H9 (cell line): ENCODE measurements around the gene COG3. TPM values are rescaled to one million over a fixed set of nuclear protein-coding genes. Genes with fewer than 3 reads are reported as not detected.

Experiments
- DNase-seq: peaks from one replicate; pipeline ENCODE4 v3.0.0-alpha.2; 2017
- H2AFZ ChIP-seq: one replicate; pipeline ENCODE4 v1.6.1; 2013; ENCODE audit warnings: mild to moderate bottlenecking, low read length, control low read depth, moderate library complexity
- H2AK5ac ChIP-seq: 2 replicates; pipeline ENCODE4 v1.6.1; 2013; ENCODE audit warnings: low read length, control low read depth, mixed read lengths; ENCODE audit not compliant: insufficient read length
- H2BK120ac ChIP-seq: one replicate; pipeline ENCODE4 v1.6.1; 2013; ENCODE audit warnings: low read depth, mild to moderate bottlenecking, low read length, control low read depth, inconsistent platforms; ENCODE audit not compliant: poor library complexity, severe bottlenecking
- H2BK12ac ChIP-seq: 2 replicates; pipeline ENCODE4 v1.6.1; 2013; ENCODE audit warnings: low read length, control low read depth, mixed read lengths, low read depth; ENCODE audit not compliant: insufficient read length
- H2BK15ac ChIP-seq: 2 replicates; pipeline ENCODE4 v1.6.1; 2013; ENCODE audit warnings: low read depth, low read length, control low read depth
- H2BK20ac ChIP-seq: one replicate; pipeline ENCODE4 v1.6.1; 2013; ENCODE audit warnings: low read depth, mild to moderate bottlenecking, low read length, control low read depth, inconsistent platforms; ENCODE audit not compliant: poor library complexity, severe bottlenecking
- H2BK5ac ChIP-seq: 2 replicates; pipeline ENCODE4 v1.6.1; 2013; ENCODE audit warnings: low read length, control low read depth, mixed read lengths; ENCODE audit not compliant: insufficient read length
- H3K14ac ChIP-seq: 2 replicates; pipeline ENCODE4 v1.6.1; 2013; ENCODE audit warnings: low read length, control low read depth; ENCODE audit not compliant: insufficient read depth
- H3K18ac ChIP-seq: 2 replicates; pipeline ENCODE4 v1.6.1; 2013; ENCODE audit warnings: low read depth, mild to moderate bottlenecking, mixed read lengths, low read length, control low read depth; ENCODE audit not compliant: insufficient read length
- H3K23ac ChIP-seq: 2 replicates; pipeline ENCODE4 v1.6.1; 2013; ENCODE audit warnings: low read length, control low read depth, mixed read lengths, low read depth; ENCODE audit not compliant: insufficient read length
- H3K23me2 ChIP-seq: 2 replicates; pipeline ENCODE4 v1.6.1; 2013; ENCODE audit warnings: low read depth, mild to moderate bottlenecking, mixed read lengths, low read length, control low read depth; ENCODE audit not compliant: insufficient read length, poor library complexity, severe bottlenecking
- H3K27ac ChIP-seq: 2 replicates; pipeline ENCODE4 v1.5.1; 2013; ENCODE audit warnings: low read length, control low read depth, mixed read lengths, low read depth; ENCODE audit not compliant: insufficient read length
- H3K27me3 ChIP-seq: 2 replicates; pipeline ENCODE4 v1.6.1; 2013; ENCODE audit warnings: low read length, control low read depth, inconsistent platforms; ENCODE audit not compliant: insufficient read depth
- H3K4ac ChIP-seq: 2 replicates; pipeline ENCODE4 v1.6.1; 2013; ENCODE audit warnings: low read depth, mild to moderate bottlenecking, control low read depth, inconsistent platforms, low read length, moderate library complexity
- H3K4me1 ChIP-seq: 2 replicates; pipeline ENCODE4 v1.6.1; 2013; ENCODE audit warnings: low read length, control low read depth, inconsistent platforms; ENCODE audit not compliant: insufficient read depth
- H3K4me2 ChIP-seq: 2 replicates; pipeline ENCODE4 v1.6.1; 2013; ENCODE audit warnings: low read length, control low read depth, mixed read lengths; ENCODE audit not compliant: insufficient read length, insufficient read depth
- H3K56ac ChIP-seq: 2 replicates; pipeline ENCODE4 v1.6.1; 2013; ENCODE audit warnings: low read depth, mild to moderate bottlenecking, mixed read lengths, low read length, control low read depth; ENCODE audit not compliant: insufficient read length
- H3K79me1 ChIP-seq: 2 replicates; pipeline ENCODE4 v1.6.1; 2013; ENCODE audit warnings: low read depth, mild to moderate bottlenecking, moderate library complexity, low read length, control low read depth, inconsistent platforms; ENCODE audit not compliant: insufficient read depth, poor library complexity, severe bottlenecking
- H3K79me2 ChIP-seq: 2 replicates; pipeline ENCODE4 v1.6.1; 2013; ENCODE audit warnings: low read length, control low read depth, inconsistent platforms; ENCODE audit not compliant: insufficient read depth
- H3K9ac ChIP-seq: 2 replicates; pipeline ENCODE4 v1.6.1; 2013; ENCODE audit warnings: low read length, control low read depth, mixed read lengths; ENCODE audit not compliant: insufficient read length; ENCODE audit errors: extremely low read depth
- H3K9me3 ChIP-seq: one replicate; pipeline ENCODE4 v1.6.1; 2013; ENCODE audit warnings: low read depth, low read length, inconsistent platforms; ENCODE audit not compliant: control insufficient read depth
- H3T11ph ChIP-seq: one replicate; pipeline ENCODE4 v1.6.1; 2013; ENCODE audit warnings: mild to moderate bottlenecking, low read length, control low read depth, inconsistent platforms
- H4K20me1 ChIP-seq: one replicate; pipeline ENCODE4 v1.6.1; 2013; ENCODE audit not compliant: control insufficient read depth, insufficient read length, insufficient read depth
- H4K5ac ChIP-seq: 2 replicates; pipeline ENCODE4 v1.6.1; 2013; ENCODE audit warnings: low read depth, mild to moderate bottlenecking, mixed read lengths, low read length, control low read depth; ENCODE audit not compliant: insufficient read length
- H4K8ac ChIP-seq: replicated peaks from 2 replicates; pipeline ENCODE4 v1.6.1; 2013; ENCODE audit warnings: low read length, control low read depth, mixed read lengths, low read depth; ENCODE audit not compliant: insufficient read length
- H4K91ac ChIP-seq: 2 replicates; pipeline ENCODE4 v1.6.1; 2013; ENCODE audit warnings: low read depth, mild to moderate bottlenecking, moderate library complexity, mixed read lengths, low read length, control low read depth; ENCODE audit not compliant: insufficient read length
- H3K27ac Mint-ChIP-seq, 3 experiments: 2 replicates in 2 of 3; 3 replicates in 1 of 3; pipeline ENCODE4 v1.8.0; 2020 to 2021; ENCODE audit warnings: mixed read lengths in 3 of 3, mild to moderate bottlenecking in 1 of 3, moderate library complexity in 1 of 3
- H3K27me3 Mint-ChIP-seq: 2 replicates; pipeline ENCODE4 v1.8.0; 2021; ENCODE audit warnings: low read depth, mild to moderate bottlenecking, moderate library complexity, mixed read lengths
- H3K36me3 Mint-ChIP-seq, 3 experiments: 2 replicates in 2 of 3; 3 replicates in 1 of 3; pipeline ENCODE4 v1.8.0; 2020 to 2021; ENCODE audit warnings: low read depth in 3 of 3, mixed read lengths in 3 of 3; ENCODE audit not compliant: insufficient read depth in 1 of 3
- H3K4me1 Mint-ChIP-seq, 2 experiments: 2 replicates each; pipeline ENCODE4 v1.8.0; 2020; ENCODE audit warnings: mixed read lengths in 2 of 2
- H3K4me3 Mint-ChIP-seq, 2 experiments: 2 replicates in 1 of 2; 3 replicates in 1 of 2; pipeline ENCODE4 v1.8.0; 2020 to 2021; ENCODE audit warnings: mild to moderate bottlenecking in 2 of 2, mixed read lengths in 2 of 2, moderate library complexity in 1 of 2
- H3K9me3 Mint-ChIP-seq, 2 experiments: 2 replicates in 1 of 2; 3 replicates in 1 of 2; pipeline ENCODE4 v1.8.0; 2020; ENCODE audit warnings: mild to moderate bottlenecking in 2 of 2, mixed read lengths in 2 of 2, moderate library complexity in 1 of 2
- WGBS: extraction: QIAGEN DNeasy Blood & Tissue Kit; methylation state at CpG from one replicate; pipeline ENCODE4 v1.1.7; 2013; ENCODE audit warnings: missing lambda C conversion rate, low lambda C conversion rate, mixed read lengths; ENCODE audit not compliant: insufficient read length; ENCODE audit errors: extremely low coverage; 5-methylcytosine and 5-hydroxymethylcytosine counted together
- total RNA-seq: library from RNA; stranded (reverse); gene quantifications from 2 replicates; pipeline ENCODE4 v1.2.1, GENCODE V29; 2021
- TF ChIP-seq, protein P1 (sequence below): fragments of 200-600 bp; sonication (generic); conservative IDR thresholded peaks from 3 replicates; pipeline ENCODE4 v1.8.0; 2021; ENCODE audit warnings: antibody characterized with exemption, mild to moderate bottlenecking

The COG3 gene
- total RNA-seq, 1 experiment from 2014 or later, result 16.5 TPM

DNA sequence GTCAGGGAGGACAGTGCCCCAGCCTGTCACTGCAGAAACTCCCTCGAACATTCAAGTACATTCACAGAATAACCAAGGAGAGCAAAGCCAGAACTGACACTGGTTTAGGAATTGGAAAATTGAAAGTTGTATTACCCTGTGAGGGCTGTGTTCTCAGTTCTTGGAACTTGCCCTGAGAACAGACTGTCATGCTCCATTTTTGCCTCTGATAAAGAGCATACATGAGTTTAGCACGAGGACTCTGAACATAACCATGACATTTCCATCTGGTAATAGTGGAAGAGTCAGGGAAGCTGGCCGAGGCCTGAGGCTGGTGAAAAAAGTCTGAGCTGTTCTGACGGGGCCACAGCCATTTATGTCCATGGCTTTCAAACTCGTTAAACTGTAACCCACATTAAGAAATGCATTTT lies 31.4 kb upstream of the COG3 start:
- Mint-ChIP-seq H3K27me3 (no peaks in the 10 kb centered on the region; the same call in 1 of the 2 replicates), H3K27ac (peak overlapping the region in 1 of 3 experiments; percentile 93; a peak in 1 of 7 replicates), H3K4me3 (no peak overlapping the region), H3K36me3 (no peaks in the 10 kb centered on the region), H3K4me1 (peaks cover 0 to 5% of the 10 kb centered on the region in 2 experiments; a peak in 2 of 4 replicates), H3K9me3 (no peaks in the 10 kb centered on the region)
- Histone ChIP-seq H4K91ac (no peak overlapping the region), H3K79me1 (no peaks in the 10 kb centered on the region), H3K9me3 (no peaks in the 10 kb centered on the region), H3K18ac (no peak overlapping the region), H2AFZ (no peak overlapping the region), H2BK15ac (no peak overlapping the region), H3K79me2 (no peaks in the 10 kb centered on the region), H3K23me2 (no peaks in the 10 kb centered on the region), H3T11ph (no peak overlapping the region), H4K8ac (no peak overlapping the region), H3K27ac (no peak overlapping the region), H3K9ac (no peak overlapping the region), H3K27me3 (no peaks in the 10 kb centered on the region), H3K4ac (no peak overlapping the region), H3K14ac (no peak overlapping the region), H4K20me1 (no peaks in the 10 kb centered on the region), H2BK12ac (no peak overlapping the region), H3K56ac (no peak overlapping the region), H3K4me2 (no peak overlapping the region), H2BK5ac (no peak overlapping the region), H2BK20ac (no peak overlapping the region), H2BK120ac (no peak overlapping the region), H2AK5ac (no peak overlapping the region), H3K4me1 (peaks cover 2% of the 10 kb centered on the region; the same call in 1 of the 2 replicates), H4K5ac (no peak overlapping the region), H3K23ac (no peak overlapping the region)
- DNase-seq, result no peak
- TF ChIP-seq, protein P1, sequence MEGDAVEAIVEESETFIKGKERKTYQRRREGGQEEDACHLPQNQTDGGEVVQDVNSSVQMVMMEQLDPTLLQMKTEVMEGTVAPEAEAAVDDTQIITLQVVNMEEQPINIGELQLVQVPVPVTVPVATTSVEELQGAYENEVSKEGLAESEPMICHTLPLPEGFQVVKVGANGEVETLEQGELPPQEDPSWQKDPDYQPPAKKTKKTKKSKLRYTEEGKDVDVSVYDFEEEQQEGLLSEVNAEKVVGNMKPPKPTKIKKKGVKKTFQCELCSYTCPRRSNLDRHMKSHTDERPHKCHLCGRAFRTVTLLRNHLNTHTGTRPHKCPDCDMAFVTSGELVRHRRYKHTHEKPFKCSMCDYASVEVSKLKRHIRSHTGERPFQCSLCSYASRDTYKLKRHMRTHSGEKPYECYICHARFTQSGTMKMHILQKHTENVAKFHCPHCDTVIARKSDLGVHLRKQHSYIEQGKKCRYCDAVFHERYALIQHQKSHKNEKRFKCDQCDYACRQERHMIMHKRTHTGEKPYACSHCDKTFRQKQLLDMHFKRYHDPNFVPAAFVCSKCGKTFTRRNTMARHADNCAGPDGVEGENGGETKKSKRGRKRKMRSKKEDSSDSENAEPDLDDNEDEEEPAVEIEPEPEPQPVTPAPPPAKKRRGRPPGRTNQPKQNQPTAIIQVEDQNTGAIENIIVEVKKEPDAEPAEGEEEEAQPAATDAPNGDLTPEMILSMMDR, result no peak
- WGBS, result no CpG with 5 or more reads among the region's 5 CpGs
